NCI-H526 treated with DMSO at 0.1 percent for 48 hours (cell line): Measurements from ENCODE around the gene CDH8.
"Not testable (repeated sequence)": the region's sequence is repeated elsewhere in the genome, so short reads cannot be mapped to it uniquely, and the experiment has no call there.

Source experiments
- DNase-seq: peaks from one replicate; lab custom pipeline; 2025; lab: John Stamatoyannopoulos, UW

The CDH8 gene

DNA sequence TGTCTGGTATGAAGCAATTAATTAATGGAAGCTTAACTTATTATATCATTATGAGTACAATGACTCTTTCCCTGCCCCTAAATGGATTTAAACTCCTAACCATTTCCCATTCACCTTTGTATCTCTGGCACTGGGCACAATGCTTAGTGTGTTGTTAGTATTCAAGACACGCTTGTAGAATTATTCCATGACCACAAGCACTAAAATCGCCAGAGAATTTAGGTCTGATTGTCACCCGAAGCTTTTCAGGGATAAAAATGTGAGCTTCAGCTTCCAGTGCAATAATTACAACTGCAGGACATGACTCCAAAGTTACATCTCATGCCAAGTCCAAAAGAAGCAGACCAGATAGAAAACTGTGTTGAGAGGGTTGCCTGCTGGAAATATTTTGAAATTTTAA lies 101.6 kb downstream of the CDH8 start:
- no peak for DNase-seq

DNA sequence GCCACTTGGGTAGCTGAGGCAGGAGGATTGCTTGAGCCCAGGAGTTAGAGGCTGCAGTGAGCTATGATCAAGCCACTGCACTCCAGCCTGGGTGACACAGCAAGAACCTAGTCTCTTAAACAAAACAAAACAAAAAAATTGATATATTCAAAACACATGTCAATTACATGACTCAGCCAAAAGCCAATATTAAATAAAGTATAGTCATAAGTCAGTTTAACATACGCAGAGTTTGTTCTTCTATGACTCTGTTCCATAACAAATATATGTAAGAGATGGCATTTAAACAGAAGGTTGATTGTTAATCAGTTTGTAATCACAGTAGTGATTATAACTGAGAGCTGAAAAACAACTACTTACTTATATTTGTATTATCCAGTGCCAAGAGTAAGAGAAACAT lies 106.5 kb downstream of the CDH8 start:
- DNase-seq: no peak

DNA sequence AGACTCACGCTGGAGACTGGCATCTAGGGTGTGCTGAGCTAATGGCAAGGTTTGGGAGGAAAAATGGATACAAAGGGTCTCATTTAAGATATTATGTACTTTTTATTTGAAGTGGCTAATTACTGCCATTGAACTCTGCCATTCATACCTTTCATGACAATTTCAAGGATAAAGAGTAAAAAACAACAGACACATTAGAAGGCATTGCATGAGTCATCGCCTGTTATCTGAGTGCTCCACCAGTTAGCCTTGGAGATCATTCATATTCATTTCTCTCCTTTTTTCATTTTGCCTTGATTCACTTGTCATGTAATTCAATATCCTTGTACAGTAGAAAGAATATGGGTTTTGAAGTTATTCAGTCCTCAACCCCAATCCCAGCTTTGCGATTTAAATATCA lies 109.5 kb downstream of the CDH8 start:
- no peak for DNase-seq

DNA sequence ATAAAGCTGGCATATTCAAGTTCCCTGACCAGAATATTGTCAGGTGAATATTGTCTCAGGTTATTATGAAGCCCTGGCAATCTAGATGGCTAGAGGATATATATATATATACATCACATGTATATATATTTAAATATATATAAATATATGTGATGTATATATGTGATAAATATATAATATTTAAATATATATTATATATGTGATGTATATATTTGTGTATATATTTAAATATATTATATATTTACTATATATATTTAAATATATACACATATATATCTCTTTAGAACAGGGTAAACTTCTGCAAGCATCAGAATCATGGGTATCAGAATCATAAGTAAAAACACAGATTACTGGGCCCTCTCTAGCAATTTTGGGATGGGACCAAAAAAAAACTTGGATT lies 112.6 kb downstream of the CDH8 start:
- DNase-seq: no peak

DNA sequence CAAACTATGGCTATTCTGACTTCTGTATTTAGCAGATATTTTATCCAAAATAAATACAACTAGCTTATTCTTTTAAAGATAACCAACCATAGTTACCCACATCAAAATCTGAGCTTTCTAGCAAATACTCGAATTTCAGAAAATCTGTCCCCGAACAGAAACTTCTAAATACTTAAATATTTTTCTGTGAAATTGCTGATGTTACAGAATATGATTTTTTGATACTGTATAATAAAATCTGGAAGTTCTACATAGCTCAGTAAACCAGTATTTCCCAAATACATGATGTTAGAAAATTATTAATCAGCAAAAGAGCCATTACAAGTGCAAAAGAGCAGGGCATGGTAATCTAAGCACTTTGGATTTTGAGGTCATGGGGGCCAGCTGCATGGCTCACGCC lies 114.9 kb downstream of the CDH8 start:
- no peak for DNase-seq

DNA sequence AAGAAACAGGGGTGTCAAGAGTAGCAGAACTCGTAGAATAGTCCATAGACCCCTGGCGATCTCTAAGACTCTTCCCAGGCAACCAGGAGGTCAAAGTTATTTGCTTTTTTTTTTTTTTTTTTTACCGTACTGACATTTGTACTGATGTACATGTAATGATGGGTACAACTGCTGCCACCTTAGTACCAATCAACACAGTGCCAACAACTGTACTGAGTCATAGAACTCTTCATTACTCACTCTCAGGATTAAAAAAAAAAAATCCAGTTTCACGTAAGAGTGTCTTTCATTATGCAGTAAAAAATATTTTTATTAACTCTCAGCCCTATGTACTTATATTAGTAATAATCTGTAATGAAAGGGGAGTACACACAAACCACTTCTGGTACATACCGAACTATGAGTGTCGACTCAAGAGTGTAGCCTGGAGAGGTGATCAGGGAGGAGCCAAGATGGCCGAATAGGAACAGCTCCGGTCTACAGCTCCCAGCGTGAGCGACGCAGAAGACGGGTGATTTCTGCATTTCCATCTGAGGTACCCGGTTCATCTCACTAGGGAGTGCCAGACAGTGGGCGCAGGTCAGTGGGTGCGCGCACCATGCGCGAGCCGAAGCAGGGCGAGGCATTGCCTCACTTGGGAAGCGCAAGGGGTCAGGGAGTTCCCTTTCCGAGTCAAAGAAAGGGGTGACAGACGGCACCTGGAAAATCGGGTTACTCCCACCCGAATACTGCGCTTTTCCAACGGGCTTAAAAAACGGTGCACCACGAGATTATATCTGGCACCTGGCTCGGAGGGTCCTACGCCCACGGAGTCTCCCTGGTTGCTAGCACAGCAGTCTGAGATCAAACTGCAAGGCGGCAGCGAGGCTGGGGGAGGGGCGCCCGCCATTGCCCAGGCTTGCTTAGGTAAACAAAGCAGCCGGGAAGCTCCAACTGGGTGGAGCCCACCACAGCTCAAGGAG lies 118.1 kb downstream of the CDH8 start:
- not testable (repeated sequence) for DNase-seq

DNA sequence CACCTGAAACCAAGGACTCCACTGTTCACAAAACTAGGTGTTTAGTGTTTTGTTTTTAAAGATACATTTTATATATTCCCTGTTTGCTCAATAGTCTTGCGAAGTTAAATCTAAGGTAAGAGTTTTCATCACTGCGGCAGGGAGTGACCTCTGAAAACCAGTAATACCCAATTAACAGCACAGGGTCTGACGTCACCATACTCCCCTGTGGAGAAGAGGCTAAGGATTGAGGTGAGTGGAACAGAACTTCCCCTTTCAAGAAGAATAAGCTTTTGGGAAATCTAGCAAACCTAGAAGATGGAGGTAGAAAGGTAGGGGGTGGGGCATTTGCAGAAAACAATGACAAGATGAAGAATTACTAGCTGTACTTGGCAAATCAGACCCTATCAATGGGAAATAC lies 120.7 kb downstream of the CDH8 start:
- no peak for DNase-seq

DNA sequence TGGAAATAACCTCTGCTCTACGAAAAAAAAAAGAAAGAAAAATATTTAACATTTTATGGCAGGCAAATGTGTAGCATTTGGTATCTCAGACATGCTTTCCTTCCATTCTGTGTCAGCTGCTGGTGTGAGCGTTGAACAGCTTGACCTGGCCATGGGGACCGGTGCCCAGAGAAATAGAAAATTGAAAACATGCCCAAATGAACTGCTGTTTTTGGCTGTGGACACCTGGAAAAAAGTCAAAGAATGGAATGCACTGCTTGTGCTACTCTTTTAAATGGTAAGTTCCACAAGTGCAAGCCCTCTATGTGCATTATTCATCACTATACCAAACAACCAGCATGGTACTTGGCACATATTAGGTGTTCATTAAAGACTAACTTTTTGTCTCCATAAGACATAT lies 127.2 kb downstream of the CDH8 start:
- DNase-seq: no peak

DNA sequence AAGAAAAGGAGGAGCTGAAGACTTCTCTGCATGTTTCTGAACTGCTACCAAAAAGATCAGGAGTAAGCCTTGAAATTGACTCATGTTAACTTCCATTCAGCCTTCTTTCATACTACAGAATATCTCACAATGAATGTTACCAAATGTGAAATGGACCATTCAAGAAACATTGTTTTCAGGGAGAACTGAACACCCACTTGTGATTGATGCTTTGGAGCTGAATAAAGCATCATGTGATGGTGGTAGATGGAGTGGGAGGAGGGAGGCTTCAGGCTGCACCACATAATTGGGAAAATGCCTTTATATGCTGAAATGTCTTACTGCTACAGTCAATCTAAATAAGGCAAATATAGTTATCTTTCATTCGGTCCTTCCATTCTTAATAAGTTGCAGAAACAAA lies 127.8 kb downstream of the CDH8 start:
- no peak for DNase-seq

DNA sequence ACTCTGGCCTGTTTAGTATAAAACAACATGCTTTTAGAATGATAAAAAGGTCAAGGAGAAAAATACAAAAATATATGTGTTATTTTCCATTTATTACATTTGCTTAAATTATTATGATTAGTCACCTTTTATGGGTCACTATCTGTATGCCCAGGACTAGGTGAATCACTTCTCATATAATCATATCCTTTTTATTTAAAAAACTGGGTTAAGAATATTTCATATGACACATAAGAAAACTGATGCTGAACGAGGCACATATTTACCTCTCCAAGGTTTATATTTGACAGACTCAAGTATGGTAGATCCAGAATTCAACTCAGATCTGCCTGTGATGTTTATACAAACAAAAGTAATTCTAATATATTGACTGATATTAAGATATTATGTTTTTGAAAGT lies 134.5 kb downstream of the CDH8 start:
- no peak for DNase-seq

DNA sequence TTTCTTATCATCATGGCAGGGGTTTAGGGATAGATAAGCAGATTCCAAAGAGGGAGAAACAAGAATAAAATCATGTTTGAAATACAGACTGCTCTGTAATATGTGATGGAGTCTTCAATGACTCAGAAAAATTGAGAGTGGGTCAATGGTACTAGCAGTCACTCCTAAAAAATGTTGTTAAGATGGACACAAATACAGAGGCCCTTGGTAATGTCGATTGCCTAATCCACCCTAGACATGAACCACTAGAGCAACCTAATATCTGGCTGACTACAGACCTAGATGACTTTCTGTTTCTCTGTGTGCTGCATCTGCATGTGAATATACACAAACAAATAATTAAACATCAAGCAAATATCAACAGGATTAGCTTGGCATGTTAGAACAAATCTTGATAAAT lies 135.8 kb downstream of the CDH8 start:
- no peak for DNase-seq

DNA sequence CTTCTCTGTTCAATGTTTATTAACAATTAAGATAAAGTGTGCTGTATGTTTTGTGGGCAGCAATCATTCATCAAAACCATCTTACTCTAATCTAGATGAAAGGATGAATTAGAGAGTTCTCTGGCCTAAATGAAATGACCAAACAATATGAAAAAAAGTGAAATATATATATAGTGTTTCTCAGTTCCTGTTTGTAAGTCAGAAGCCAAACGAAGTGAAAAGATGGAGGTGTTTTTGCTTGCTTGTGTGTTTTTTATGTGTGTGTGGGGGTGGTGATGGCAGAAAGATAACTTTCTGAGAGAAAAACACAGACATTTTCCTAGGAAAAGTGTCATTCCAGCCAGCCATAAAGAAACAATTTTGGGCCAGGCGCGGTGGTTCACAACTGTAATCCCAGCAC lies 138.6 kb downstream of the CDH8 start:
- DNase-seq: no peak

DNA sequence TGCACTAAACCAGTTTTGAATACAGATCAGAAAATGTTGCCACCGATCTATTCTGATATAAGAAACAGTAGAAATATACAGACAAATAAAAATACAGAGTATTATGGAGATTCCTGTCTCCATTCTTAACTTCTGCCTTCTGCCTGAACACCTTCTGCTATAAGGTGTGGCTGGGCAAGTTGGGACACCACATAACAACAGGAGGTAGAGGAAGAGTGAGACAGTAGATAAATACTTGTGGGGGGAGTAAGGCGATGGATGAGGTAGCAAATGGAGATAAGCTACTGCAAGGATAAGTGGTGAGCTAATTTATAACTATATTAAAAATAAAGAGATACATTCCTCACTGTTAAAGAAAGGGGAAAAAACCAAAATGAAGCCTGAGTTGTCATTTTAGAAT lies 143.7 kb downstream of the CDH8 start:
- no peak for DNase-seq

DNA sequence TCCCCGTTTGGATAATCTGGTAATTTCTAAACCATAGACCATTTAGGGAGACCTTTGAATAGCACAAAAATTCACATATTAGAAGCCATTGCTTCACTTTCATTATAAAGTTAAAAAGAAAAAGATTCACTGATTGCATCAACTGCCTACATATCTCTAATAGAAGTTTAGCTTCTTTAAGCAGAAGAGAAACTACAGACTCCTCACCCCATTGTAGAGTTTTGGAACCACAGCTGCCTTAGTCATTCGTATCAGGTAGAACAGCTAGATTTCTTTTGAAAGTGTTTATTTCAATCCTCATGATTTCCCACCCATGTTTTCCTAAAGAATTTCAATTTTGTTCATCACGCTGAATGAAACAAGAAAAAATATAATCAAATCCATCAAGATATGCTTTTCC lies 144.8 kb downstream of the CDH8 start:
- no peak for DNase-seq

DNA sequence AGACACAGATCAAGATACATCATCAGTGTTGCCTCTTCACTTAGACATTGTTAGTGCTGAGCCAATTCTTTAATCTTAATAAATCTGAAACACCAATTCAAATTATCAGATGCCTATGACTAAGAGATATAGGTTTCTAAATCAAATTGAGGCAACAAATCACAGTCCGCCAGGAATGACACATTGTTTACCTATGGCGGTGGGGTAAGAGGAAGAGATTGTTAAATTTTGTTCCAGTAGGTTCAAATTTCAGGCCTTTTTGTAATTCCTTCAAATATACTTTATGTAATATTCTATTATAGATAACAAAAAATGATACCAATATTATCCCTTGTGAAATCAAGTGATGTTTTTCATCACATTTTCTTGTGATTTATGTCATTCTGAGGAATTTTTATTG lies 145.9 kb downstream of the CDH8 start:
- no peak for DNase-seq

DNA sequence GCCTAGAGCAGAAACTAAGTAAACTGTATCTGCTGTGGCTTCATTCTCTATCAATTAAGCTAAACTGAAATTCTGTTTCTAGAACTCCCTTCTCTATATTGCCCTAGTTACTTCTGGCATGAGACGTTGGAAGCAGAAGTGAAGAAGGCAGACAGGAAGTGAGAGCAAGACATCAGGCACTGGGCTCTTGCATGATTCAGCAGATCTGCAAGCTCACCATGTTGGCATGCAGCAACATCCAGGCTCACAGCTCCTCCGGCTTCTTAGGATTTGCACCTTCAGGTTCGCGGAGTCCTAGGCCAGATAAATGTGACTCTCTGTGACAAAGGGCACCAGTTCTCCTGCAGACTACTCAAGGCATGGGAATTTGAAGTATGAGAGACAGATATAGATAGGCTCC lies 148.3 kb downstream of the CDH8 start:
- no peak for DNase-seq

DNA sequence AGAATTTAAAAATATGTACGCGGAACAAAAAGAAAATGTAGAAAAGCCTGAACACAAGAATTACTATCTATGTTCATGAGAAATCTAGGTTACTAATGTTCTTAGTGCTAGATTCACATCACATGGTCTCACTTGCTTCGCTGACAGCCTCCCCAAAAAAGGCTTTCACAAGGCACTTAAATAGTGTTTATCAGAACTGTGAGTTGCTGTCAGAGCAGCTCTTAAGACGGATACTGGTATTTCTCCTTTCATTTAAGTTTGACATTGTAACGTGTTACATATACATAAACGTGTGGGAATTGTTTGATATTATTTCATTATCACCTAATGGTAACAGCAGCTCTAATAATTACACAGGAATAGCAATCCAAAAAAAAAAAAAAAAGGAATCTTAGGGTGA lies 150.9 kb downstream of the CDH8 start:
- DNase-seq: no peak

DNA sequence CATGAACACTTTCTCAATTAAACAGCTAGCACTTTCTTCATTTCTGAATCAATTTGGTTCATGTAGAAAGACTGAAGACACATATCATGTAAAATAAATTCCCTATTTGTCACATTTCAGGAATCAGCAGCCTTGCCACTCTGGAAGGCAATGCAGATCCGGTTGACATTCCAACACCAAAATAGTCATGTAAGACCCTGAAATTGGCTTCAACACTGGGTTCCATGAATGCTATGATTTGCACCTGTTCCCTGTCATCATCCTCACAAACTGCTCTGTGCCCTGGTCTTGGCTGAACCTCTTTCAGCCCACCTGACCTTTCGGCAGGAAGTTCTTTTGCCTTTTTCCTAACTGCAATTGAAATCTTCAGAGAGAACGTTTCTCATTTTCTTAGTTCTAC lies 156.9 kb downstream of the CDH8 start:
- no peak for DNase-seq

DNA sequence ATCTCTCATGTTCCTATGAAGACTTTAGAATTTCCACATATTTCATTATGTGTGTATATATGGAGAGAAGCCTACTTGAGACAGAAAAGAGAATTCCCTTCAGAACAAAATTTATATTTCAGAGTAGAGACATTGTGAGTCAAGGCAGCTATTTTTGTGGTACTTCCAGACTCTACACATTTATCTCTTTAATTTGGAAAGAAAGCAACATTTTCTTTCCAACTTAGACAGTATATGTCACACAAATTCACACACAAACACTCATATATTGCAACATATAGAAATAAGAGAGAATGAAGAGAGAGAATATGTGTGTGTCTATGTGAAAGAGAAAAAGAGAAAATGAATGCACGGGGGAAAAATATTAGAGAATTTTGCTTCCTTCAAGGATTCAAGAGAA lies 158.8 kb downstream of the CDH8 start:
- DNase-seq: no peak

DNA sequence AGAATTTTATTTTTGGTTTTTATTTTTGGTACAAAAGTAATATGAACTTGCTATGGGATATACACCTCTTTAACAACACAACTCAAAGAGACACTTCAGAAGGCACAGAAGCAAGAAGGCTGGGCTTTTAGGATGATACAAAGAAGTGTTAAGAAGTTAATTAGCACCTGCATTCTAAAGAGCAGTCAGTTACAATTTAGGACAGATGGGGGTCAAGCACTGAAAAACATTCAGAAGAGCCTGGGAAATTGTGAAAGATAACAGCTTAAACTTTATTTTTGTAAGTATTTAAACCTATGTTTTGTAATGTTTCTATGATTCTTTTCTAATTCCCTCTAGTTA lies 163.5 kb downstream of the CDH8 start:
- no peak for DNase-seq

DNA sequence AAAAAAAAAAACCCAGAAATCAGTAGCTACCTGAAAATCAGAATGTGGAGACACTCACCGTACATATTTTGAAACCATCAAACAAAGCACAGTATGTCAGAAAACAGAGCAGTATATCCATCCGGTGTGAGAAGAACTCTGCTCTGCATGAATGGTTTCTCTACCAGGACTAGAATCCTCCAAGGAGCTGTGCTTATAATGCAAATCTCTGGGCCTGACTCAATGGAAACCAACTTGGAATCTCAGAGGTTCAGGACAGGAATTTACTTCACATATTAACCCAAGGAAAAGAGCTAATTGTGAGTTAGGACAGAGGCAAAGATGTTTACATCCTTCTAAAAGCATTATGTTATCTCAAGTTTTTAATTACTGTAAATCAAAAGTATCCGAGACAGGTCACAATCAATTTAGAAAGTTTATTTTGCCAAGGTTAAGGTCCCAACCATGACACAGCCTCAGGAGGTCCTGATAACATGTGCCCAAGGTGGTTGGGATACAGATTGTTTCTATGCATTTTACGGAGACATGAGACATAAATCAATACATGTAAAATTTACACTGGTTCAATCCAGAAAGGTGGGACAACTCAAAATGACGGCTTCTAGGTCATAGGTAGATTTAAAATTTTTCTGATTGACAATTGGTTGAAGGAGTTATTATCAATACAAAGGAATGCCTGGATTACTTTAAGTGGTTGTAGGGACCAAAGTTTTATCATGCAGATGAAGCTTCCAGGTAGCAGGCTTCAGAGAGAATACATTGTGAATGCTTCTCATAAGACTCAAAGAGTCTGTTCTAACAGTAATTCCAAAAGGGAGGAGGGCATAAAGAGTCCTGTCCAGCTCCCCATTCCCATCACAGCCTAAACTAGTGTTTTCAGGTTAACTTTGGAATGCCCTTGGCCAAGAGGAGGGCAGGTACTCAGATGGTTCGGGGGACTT lies 164.1 kb downstream of the CDH8 start:
- DNase-seq: no peak

DNA sequence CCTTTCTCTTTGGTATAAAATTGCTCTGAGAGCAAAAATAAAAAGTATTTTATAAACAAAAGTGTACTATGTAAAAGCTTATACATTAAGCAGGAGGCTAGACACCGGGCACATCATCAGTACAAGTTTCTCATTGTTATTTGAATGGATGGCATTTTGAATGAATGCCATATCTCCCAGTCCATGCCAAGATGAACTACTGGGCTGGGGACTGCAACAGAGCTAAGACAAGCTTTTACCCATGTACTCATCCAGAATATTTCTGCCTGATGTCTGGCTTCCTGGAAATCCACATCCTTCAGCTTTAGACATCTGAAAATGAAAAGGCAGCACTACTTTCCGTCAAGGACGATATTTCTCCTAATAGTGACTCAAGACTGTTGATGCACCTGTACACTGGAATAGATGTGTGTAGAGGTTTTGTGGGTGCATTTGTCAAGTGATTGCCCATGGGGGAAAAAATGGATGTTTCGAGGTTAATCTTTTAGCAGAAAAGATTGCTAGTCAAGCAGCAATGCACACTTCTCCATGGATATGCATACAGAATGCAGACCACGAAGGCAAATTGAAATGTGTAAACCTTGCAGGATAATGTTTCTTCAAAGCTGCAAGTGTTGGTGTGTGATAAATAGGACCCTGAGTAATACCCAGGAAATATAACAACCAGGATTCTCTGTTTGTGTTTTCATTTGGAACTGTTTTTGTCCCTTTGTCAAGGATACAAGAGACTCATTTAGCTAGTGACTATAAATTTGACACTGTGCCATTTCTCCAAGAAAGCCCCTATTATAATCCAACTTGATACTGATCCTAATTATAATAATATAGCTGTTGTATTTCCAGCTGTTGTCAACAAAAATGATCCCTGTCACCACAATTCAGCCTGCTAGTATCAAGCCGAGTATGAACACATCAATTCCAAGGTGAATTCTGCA lies 173.8 kb downstream of the CDH8 start:
- DNase-seq: no peak
